ENCODE measurements around the gene ALG6. TPM values are rescaled to one million over a fixed set of nuclear protein-coding genes. Genes with fewer than 3 reads are reported as not detected.
"Not testable (repeated sequence)": the region's sequence is repeated elsewhere in the genome, so short reads cannot be mapped to it uniquely, and the experiment has no call there.

The ALG6 gene
- polyA plus RNA-seq, 1 experiment, result 3.1 TPM

DNA sequence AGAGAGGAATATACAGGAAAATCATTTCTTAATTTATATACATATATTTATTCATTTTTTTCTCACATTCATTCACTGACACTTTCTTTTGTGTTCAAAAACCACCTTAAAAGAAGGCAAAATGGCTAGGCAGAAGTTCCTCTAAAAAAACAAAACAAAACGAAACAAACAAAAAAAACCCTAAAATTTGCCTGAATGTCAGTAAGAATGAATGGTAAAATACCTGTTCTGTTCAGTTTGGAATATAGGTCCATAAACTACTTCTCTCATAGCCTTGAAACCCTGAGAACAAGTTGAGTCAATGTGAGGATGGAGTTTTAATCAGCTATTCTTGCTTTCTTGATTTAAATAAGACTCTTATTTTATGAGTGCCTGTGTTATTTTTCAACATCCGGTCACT lies 14.7 kb upstream of the ALG6 start:
- POLR2A ChIA-PET, result no interaction called here
- no peaks in the 10 kb centered on the region for H3K27me3 ChIP-seq (ENCODE audit: control insufficient read depth, insufficient read depth, low read length)
- TF ChIP-seq, protein P1, sequence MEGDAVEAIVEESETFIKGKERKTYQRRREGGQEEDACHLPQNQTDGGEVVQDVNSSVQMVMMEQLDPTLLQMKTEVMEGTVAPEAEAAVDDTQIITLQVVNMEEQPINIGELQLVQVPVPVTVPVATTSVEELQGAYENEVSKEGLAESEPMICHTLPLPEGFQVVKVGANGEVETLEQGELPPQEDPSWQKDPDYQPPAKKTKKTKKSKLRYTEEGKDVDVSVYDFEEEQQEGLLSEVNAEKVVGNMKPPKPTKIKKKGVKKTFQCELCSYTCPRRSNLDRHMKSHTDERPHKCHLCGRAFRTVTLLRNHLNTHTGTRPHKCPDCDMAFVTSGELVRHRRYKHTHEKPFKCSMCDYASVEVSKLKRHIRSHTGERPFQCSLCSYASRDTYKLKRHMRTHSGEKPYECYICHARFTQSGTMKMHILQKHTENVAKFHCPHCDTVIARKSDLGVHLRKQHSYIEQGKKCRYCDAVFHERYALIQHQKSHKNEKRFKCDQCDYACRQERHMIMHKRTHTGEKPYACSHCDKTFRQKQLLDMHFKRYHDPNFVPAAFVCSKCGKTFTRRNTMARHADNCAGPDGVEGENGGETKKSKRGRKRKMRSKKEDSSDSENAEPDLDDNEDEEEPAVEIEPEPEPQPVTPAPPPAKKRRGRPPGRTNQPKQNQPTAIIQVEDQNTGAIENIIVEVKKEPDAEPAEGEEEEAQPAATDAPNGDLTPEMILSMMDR (IDR thresholded peaks at IDR 0.05; ENCODE audit: insufficient read depth, low read depth, low read length), result no peak
- DNase-seq (ENCODE audit: low read depth), result no peak
- H3K4me3 ChIP-seq (ENCODE audit: low read depth, low read length), result no peak overlapping the region
- no peaks in the 10 kb centered on the region for H3K36me3 ChIP-seq (ENCODE audit: control insufficient read depth, insufficient read depth, low read length)
- CTCF ChIA-PET, result no interaction called here

DNA sequence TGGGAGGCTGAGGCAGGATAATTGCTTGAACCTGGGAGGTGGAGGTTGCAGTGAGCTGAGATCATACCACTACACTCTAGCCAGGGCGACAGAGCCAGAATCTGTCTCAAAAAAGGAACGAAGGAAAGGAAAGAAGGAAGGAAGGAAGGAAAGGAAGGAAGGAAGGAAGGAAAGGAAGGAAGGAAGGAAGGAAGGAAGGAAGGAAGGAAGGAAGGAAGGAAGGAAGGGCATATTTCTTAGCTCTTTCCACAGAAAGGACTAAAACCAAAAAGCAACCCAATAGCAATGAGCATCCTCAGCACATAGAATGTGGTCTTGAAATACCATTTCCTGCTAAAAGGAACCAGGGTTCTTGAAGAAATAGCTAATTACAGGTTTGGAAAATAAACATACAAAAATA lies 11.2 kb upstream of the ALG6 start:
- CTCF ChIA-PET; H3K27me3 ChIP-seq (ENCODE audit: control insufficient read depth, insufficient read depth, low read length); H3K36me3 ChIP-seq (ENCODE audit: control insufficient read depth, insufficient read depth, low read length); POLR2A ChIA-PET; DNase-seq (ENCODE audit: low read depth); H3K4me3 ChIP-seq (ENCODE audit: low read depth, low read length): not testable (repeated sequence)

DNA sequence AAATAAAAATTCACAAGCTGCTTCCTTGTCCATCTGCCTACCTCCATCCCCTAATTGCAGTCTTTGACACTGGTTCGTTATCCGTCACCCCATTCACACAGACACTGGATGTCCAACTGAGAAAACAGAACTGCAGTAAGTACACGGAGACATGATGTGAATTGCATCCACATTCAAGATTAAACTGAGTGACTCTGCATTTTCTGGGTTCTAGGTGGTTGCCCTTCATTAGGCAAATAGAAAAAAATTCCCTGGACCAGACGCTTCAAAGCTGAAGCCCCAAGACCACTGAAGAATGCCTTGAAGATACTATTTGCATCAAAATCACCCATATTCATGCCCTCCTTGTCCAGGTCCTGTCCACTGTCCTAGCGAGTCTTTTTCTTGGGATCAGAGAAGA lies 7.9 kb upstream of the ALG6 start:
- Histone ChIP-seq H3K27me3 (ENCODE audit: control insufficient read depth, insufficient read depth, low read length) (no peaks in the 10 kb centered on the region), H3K4me3 (ENCODE audit: low read depth, low read length) (no peak overlapping the region), H3K36me3 (ENCODE audit: control insufficient read depth, insufficient read depth, low read length) (no peaks in the 10 kb centered on the region)
- POLR2A ChIA-PET, result no interaction called here
- DNase-seq (ENCODE audit: low read depth), result no peak
- CTCF ChIA-PET, result interaction anchor here (1.3 to 1.6 kb wide), 2 partner anchors 33 to 42 kb away, joined by 3 read pairs; no protein-coding TSS in a partner anchor
- TF ChIP-seq, protein P1 (IDR thresholded peaks at IDR 0.05; ENCODE audit: insufficient read depth, low read depth, low read length), result no peak

DNA sequence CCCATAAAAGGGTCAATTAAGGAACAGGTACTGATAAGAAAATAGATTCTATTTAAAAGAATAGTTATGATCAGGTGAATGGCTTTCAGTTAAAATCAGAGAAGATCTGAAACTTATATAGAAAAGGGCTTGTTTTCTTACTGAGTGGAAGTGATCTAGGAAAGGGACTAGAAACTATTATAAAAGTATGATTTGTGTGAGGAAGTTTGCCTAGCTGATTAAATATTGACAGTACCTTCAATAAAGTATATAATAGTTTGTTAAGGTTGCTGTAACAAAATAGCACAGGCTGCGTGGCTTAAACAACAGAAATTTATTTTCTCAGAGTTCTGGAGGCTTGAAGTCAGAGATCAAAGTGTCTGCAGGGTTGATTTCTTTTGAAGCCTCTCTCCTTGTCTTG lies 5.4 kb upstream of the ALG6 start:
- TF ChIP-seq, protein P1 (IDR thresholded peaks at IDR 0.05; ENCODE audit: insufficient read depth, low read depth, low read length), result no peak
- POLR2A ChIA-PET, result no interaction called here
- Histone ChIP-seq H3K4me3 (ENCODE audit: low read depth, low read length) (no peak overlapping the region), H3K36me3 (ENCODE audit: control insufficient read depth, insufficient read depth, low read length) (no peaks in the 10 kb centered on the region), H3K27me3 (ENCODE audit: control insufficient read depth, insufficient read depth, low read length) (0 out of 2 replicates have a peak, but pooled peaks cover 1% of the 10 kb centered on the region)
- DNase-seq (ENCODE audit: low read depth), result no peak
- CTCF ChIA-PET, result no interaction called here

DNA sequence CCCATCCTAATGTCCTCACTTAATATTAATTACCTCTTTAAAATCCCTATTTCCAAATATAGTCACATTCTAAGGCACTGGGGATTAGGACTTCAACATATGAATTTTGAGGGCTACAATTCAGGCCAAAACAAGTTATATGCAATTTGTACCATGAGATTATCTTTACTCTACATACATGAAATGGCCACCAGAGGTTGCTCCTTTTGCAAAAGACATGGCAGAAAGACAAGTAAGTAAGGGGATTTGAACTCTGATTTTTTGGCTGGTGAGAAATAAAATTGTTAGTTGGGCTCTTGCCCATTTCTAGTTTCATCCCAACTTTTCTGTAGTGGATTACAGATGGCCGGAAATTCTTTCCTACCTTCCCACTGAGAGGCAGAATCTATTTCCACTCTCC lies 4.8 kb upstream of the ALG6 start:
- TF ChIP-seq, protein P1 (IDR thresholded peaks at IDR 0.05; ENCODE audit: insufficient read depth, low read depth, low read length), result no peak
- POLR2A ChIA-PET, result no interaction called here
- no peak overlapping the region for H3K4me3 ChIP-seq (ENCODE audit: low read depth, low read length)
- H3K36me3 ChIP-seq (ENCODE audit: control insufficient read depth, insufficient read depth, low read length), result no peaks in the 10 kb centered on the region
- H3K27me3 ChIP-seq (ENCODE audit: control insufficient read depth, insufficient read depth, low read length), result 0 out of 2 replicates have a peak, but pooled peaks cover 1% of the 10 kb centered on the region
- CTCF ChIA-PET, result no interaction called here
- DNase-seq (ENCODE audit: low read depth), result no peak

DNA sequence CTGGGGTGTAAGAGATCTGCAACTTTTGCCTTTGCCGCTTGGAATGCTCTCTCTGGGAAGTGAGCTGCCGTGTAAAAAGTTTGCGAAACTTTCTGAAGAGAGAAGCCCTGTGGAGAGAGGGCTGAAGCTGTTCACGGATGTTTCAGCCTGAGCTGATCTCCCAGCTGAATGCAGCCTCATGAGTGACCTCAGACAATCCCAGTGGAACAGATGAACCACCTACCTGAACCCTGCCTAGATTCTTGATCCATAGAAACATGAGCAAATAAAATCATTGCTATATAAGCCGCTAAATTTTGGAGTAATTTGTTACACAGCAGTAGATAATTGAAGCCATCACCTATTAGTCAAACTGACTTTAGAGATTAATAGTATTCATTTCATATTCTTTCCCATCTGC lies 4.4 kb upstream of the ALG6 start:
- Histone ChIP-seq H3K4me3 (ENCODE audit: low read depth, low read length) (no peak overlapping the region), H3K36me3 (ENCODE audit: control insufficient read depth, insufficient read depth, low read length) (no peaks in the 10 kb centered on the region), H3K27me3 (ENCODE audit: control insufficient read depth, insufficient read depth, low read length) (0 out of 2 replicates have a peak, but pooled peaks cover 1% of the 10 kb centered on the region)
- DNase-seq (ENCODE audit: low read depth), result no peak
- ChIA-PET CTCF (no interaction called here), POLR2A (no interaction called here)
- TF ChIP-seq, protein P1 (IDR thresholded peaks at IDR 0.05; ENCODE audit: insufficient read depth, low read depth, low read length), result no peak

Measured in BJ (cell line).